ENCODE measurements around the gene INHBE. TPM values are rescaled to one million over a fixed set of nuclear protein-coding genes. Genes with fewer than 3 reads are reported as not detected.
A peak's percentile ranks its signal among the peaks of the same experiment; 100 is the strongest.

The INHBE gene
- total RNA-seq, 1 donor from 2014 or later: 0.07 TPM

- Mint-ChIP-seq H3K36me3 (ENCODE audit: low read depth) (no peaks in the 10 kb centered on the region), H3K4me3 (no peak overlapping the region), H3K9me3 (no peaks in the 10 kb centered on the region), H3K27ac (no peak overlapping the region), H3K27me3 (no peaks in the 10 kb centered on the region), H3K4me1 (peaks cover 5% of the 10 kb centered on the region)
- DNase-seq: no peak
- intact Hi-C loops (cut with micrococcal nuclease): no loop called here
Observed at GRCh38 chr12:57449375-57449774, 5.7 kb upstream of the INHBE start.

- Mint-ChIP-seq H3K27me3 (no peaks in the 10 kb centered on the region), H3K27ac (no peak overlapping the region), H3K9me3 (no peaks in the 10 kb centered on the region), H3K4me1 (peaks cover 7% of the 10 kb centered on the region), H3K36me3 (ENCODE audit: low read depth) (no peaks in the 10 kb centered on the region), H3K4me3 (no peak overlapping the region)
- intact Hi-C loops (cut with micrococcal nuclease): no loop called here
- DNase-seq: no peak
Observed at GRCh38 chr12:57450057-57450456, 5.0 kb upstream of the INHBE start.

- Mint-ChIP-seq H3K4me1 (peaks cover 13% of the 10 kb centered on the region), H3K36me3 (ENCODE audit: low read depth) (no peaks in the 10 kb centered on the region), H3K27me3 (no peaks in the 10 kb centered on the region), H3K9me3 (no peaks in the 10 kb centered on the region), H3K27ac (no peak overlapping the region), H3K4me3 (no peak overlapping the region)
- intact Hi-C loops (cut with micrococcal nuclease): no loop called here
- DNase-seq: no peak
Observed at GRCh38 chr12:57451233-57451778, 3.8 kb upstream of the INHBE start.

GRCh38 chr12:57452181-57452936 is 2.7 kb upstream of the INHBE start:
- Mint-ChIP-seq H3K4me3 (peak overlapping the region; percentile 36), H3K9me3 (no peaks in the 10 kb centered on the region), H3K27me3 (no peaks in the 10 kb centered on the region), H3K4me1 (peaks cover 13% of the 10 kb centered on the region), H3K27ac (no peak overlapping the region), H3K36me3 (ENCODE audit: low read depth) (no peaks in the 10 kb centered on the region)
- intact Hi-C loops (cut with micrococcal nuclease): no loop called here
- DNase-seq: no peak

GRCh38 chr12:57452937-57453509 is 2.1 kb upstream of the INHBE start:
- H3K4me1 Mint-ChIP-seq: peaks cover 13% of the 10 kb centered on the region
- H3K36me3 Mint-ChIP-seq (ENCODE audit: low read depth): no peaks in the 10 kb centered on the region
- intact Hi-C loops (cut with micrococcal nuclease): loop anchor here (1.0 kb wide), 3 partner anchors 22 to 190 kb away; partner anchors contain the start of gene R3HDM2
- peak; percentile 87 for DNase-seq
- no peak overlapping the region for H3K4me3 Mint-ChIP-seq
- no peak overlapping the region for H3K27ac Mint-ChIP-seq
- no peaks in the 10 kb centered on the region for H3K27me3 Mint-ChIP-seq
- H3K9me3 Mint-ChIP-seq: no peaks in the 10 kb centered on the region

- intact Hi-C loops (cut with micrococcal nuclease): no loop called here
- Mint-ChIP-seq H3K4me1 (peaks cover 19% of the 10 kb centered on the region), H3K9me3 (no peaks in the 10 kb centered on the region), H3K27me3 (no peaks in the 10 kb centered on the region), H3K27ac (peak overlapping the region; percentile 7), H3K36me3 (ENCODE audit: low read depth) (no peaks in the 10 kb centered on the region), H3K4me3 (no peak overlapping the region)
- no peak for DNase-seq
Observed at GRCh38 chr12:57454213-57454565, 918 bp upstream of the INHBE start.

GRCh38 chr12:57455374-57456144 is 452 bp downstream of the INHBE start:
- peaks cover 28% of the 10 kb centered on the region for H3K4me1 Mint-ChIP-seq
- H3K27me3 Mint-ChIP-seq: peaks cover 6% of the 10 kb centered on the region
- H3K4me3 Mint-ChIP-seq: peak overlapping the region; percentile 53
- no peaks in the 10 kb centered on the region for H3K36me3 Mint-ChIP-seq (ENCODE audit: low read depth)
- DNase-seq: no peak
- H3K27ac Mint-ChIP-seq: no peak overlapping the region
- H3K9me3 Mint-ChIP-seq: no peaks in the 10 kb centered on the region
- intact Hi-C loops (cut with micrococcal nuclease): no loop called here

- intact Hi-C loops (cut with micrococcal nuclease): no loop called here
- Mint-ChIP-seq H3K9me3 (no peaks in the 10 kb centered on the region), H3K27me3 (peaks cover 9% of the 10 kb centered on the region), H3K27ac (no peak overlapping the region), H3K4me3 (peak overlapping the region; percentile 53), H3K36me3 (ENCODE audit: low read depth) (no peaks in the 10 kb centered on the region), H3K4me1 (peaks cover 32% of the 10 kb centered on the region)
- DNase-seq: peak; percentile 86
Observed at GRCh38 chr12:57456145-57456700, 1.1 kb downstream of the INHBE start.

- H3K27ac Mint-ChIP-seq: no peak overlapping the region
- peaks cover 12% of the 10 kb centered on the region for H3K27me3 Mint-ChIP-seq
- peaks cover 36% of the 10 kb centered on the region for H3K4me1 Mint-ChIP-seq
- no peak for DNase-seq
- intact Hi-C loops (cut with micrococcal nuclease): no loop called here
- no peaks in the 10 kb centered on the region for H3K9me3 Mint-ChIP-seq
- H3K4me3 Mint-ChIP-seq: no peak overlapping the region
- no peaks in the 10 kb centered on the region for H3K36me3 Mint-ChIP-seq (ENCODE audit: low read depth)
Observed at GRCh38 chr12:57456737-57457490, 1.8 kb downstream of the INHBE start.

GRCh38 chr12:57458665-57459054 is 3.6 kb downstream of the INHBE start:
- H3K4me1 Mint-ChIP-seq: peaks cover 43% of the 10 kb centered on the region
- peak overlapping the region; percentile 90 for H3K27ac Mint-ChIP-seq
- DNase-seq: no peak
- no peaks in the 10 kb centered on the region for H3K9me3 Mint-ChIP-seq
- H3K36me3 Mint-ChIP-seq (ENCODE audit: low read depth): no peaks in the 10 kb centered on the region
- H3K27me3 Mint-ChIP-seq: peaks cover 17% of the 10 kb centered on the region
- peak overlapping the region; percentile 95 for H3K4me3 Mint-ChIP-seq
- intact Hi-C loops (cut with micrococcal nuclease): loop anchor here (1.0 to 2.0 kb wide), 4 partner anchors 18 to 178 kb away; partner anchors contain the start of genes DDIT3 and R3HDM2

- peaks cover 20% of the 10 kb centered on the region for H3K27me3 Mint-ChIP-seq
- intact Hi-C loops (cut with micrococcal nuclease): loop anchor here (1.0 to 2.0 kb wide), 4 partner anchors 17 to 178 kb away; partner anchors contain the start of genes DDIT3 and R3HDM2
- peak; percentile 98 for DNase-seq
- H3K4me1 Mint-ChIP-seq: peaks cover 48% of the 10 kb centered on the region
- no peaks in the 10 kb centered on the region for H3K9me3 Mint-ChIP-seq
- no peaks in the 10 kb centered on the region for H3K36me3 Mint-ChIP-seq (ENCODE audit: low read depth)
- H3K4me3 Mint-ChIP-seq: peak overlapping the region; percentile 95
- H3K27ac Mint-ChIP-seq: peak overlapping the region; percentile 90
Observed at GRCh38 chr12:57459055-57459749, 4.1 kb downstream of the INHBE start.

- Mint-ChIP-seq H3K9me3 (no peaks in the 10 kb centered on the region), H3K4me3 (peak within 1 kb of the TSS; percentile 95), H3K27me3 (peaks cover 20% of the 10 kb centered on the region), H3K4me1 (peaks cover 51% of the 10 kb centered on the region), H3K27ac (peak within 1 kb of the TSS; percentile 90), H3K36me3 (ENCODE audit: low read depth) (no peaks in the 10 kb centered on the region)
- peak; percentile 59 for DNase-seq
- intact Hi-C loops (cut with micrococcal nuclease): loop anchor here (1.0 to 5.0 kb wide), 6 partner anchors 16 to 282 kb away; partner anchors contain the start of genes DDIT3 and R3HDM2
Observed at GRCh38 chr12:57459750-57460467, 4.8 kb downstream of the INHBE start, which contains the start of gene GLI1. Gene GLI1 (plus strand): TSS chr12:57459785. CDS start chr12:57463692, 3,907 bp downstream.
